ENCODE measurements around the gene LDHD. TPM values are rescaled to one million over a fixed set of nuclear protein-coding genes. Genes with fewer than 3 reads are reported as not detected.

LDHD gene
- total and polyA plus RNA-seq, 10 of the 15 experiments (the other 5 are each of a cell fraction or from before 2014, with no cell fraction given) = 0.10 to 0.12 TPM; not detected in 8

GRCh38 chr16:75071621-75072020 is 45.0 kb downstream of the LDHD start:
- ChIA-PET RAD21 (ENCODE audit: unreplicated experiment) (interaction anchor here (0.6 kb wide), 1 partner anchor 13 kb away, joined by 5 read pairs; no protein-coding TSS in a partner anchor), POLR2A (interaction anchor here (1.2 to 1.4 kb wide), 2 partner anchors 14 to 19 kb away, joined by 3 read pairs; no protein-coding TSS in a partner anchor), CTCF (interaction anchor here (0.8 to 1.0 kb wide), 2 partner anchors 29 to 40 kb away, joined by 3 read pairs; no protein-coding TSS in a partner anchor), SMC1A (ENCODE audit: uncharacterized antibody, unreplicated experiment) (interaction anchor here (1.0 to 1.6 kb wide), 5 partner anchors 9 to 70 kb away, joined by 3 to 6 read pairs (median 3); no protein-coding TSS in a partner anchor)
- H3K27ac ChIP-seq (ENCODE audit: control insufficient read depth, insufficient read depth) = no peak overlapping the region
- H3K4me3 ChIP-seq = no peak overlapping the region
- no peaks in the 10 kb centered on the region for H3K9me3 ChIP-seq (replicated peaks; ENCODE audit: control insufficient read depth, insufficient read depth, low read length)
- no TSS peak for BruUV-seq (replicated peaks)
- no peak for DNase-seq (ENCODE audit: low read depth, low spot score)
- intact Hi-C loops (cut with micrococcal nuclease; ENCODE audit: unreplicated experiment) (no loop called here), in situ Hi-C loops (cut with MboI) (no loop called here)
- peaks cover 10% of the 10 kb centered on the region for H3K79me2 ChIP-seq (ENCODE audit: control insufficient read depth, insufficient read depth, low read length)
- no peak overlapping the region for H3K9ac ChIP-seq (ENCODE audit: control insufficient read depth, insufficient read depth, low read length)
- H3K36me3 ChIP-seq (ENCODE audit: control insufficient read depth in 2 of 2, insufficient read depth in 2 of 2, low read length in 1 of 2) = no peaks in the 10 kb centered on the region
- WGBS (ENCODE audit: insufficient coverage, insufficient replicate concordance, low lambda C conversion rate, missing lambda C conversion rate) = 95% methylated on average over 3 of the region's 3 CpGs
- peaks cover 19% of the 10 kb centered on the region for H3K4me1 ChIP-seq (ENCODE audit: control insufficient read depth, insufficient read depth, low read length)
- H3K4me2 ChIP-seq (ENCODE audit: control insufficient read depth, insufficient read depth) = no peak overlapping the region
- no peak for ATAC-seq
- no peak for TF ChIP-seq BHLHE40 (IDR thresholded peaks at IDR 0.05; ENCODE audit: borderline replicate concordance in 1 of 2, low read depth in 2 of 2, low read length in 1 of 2)
- no peak for TF ChIP-seq NFYB (IDR thresholded peaks at IDR 0.05; ENCODE audit: insufficient read depth, low read depth, low read length)
- TF ChIP-seq ESRRA (IDR thresholded peaks at IDR 0.05; ENCODE audit: low read length) = no peak
- TF ChIP-seq PBX3 (IDR thresholded peaks at IDR 0.05; ENCODE audit: insufficient replicate concordance, low read depth, low read length) = no peak
- TF ChIP-seq TCF7 (IDR thresholded peaks at IDR 0.05; ENCODE audit: borderline replicate concordance) = no peak
- TF ChIP-seq ZNF622 (IDR thresholded peaks at IDR 0.05) = no peak
- TF ChIP-seq EGR1 (IDR thresholded peaks at IDR 0.05; ENCODE audit: borderline replicate concordance in 1 of 2, low read depth in 2 of 2, low read length in 2 of 2) = no peak
- TF ChIP-seq ZBTB33 (IDR thresholded peaks at IDR 0.05) = no peak
- TF ChIP-seq FOXK2 (IDR thresholded peaks at IDR 0.05) = no peak
- no peak for TF ChIP-seq JUNB (IDR thresholded peaks at IDR 0.05)
- no peak for TF ChIP-seq EED (IDR thresholded peaks at IDR 0.05; ENCODE audit: low read depth)
- TF ChIP-seq, protein P1, sequence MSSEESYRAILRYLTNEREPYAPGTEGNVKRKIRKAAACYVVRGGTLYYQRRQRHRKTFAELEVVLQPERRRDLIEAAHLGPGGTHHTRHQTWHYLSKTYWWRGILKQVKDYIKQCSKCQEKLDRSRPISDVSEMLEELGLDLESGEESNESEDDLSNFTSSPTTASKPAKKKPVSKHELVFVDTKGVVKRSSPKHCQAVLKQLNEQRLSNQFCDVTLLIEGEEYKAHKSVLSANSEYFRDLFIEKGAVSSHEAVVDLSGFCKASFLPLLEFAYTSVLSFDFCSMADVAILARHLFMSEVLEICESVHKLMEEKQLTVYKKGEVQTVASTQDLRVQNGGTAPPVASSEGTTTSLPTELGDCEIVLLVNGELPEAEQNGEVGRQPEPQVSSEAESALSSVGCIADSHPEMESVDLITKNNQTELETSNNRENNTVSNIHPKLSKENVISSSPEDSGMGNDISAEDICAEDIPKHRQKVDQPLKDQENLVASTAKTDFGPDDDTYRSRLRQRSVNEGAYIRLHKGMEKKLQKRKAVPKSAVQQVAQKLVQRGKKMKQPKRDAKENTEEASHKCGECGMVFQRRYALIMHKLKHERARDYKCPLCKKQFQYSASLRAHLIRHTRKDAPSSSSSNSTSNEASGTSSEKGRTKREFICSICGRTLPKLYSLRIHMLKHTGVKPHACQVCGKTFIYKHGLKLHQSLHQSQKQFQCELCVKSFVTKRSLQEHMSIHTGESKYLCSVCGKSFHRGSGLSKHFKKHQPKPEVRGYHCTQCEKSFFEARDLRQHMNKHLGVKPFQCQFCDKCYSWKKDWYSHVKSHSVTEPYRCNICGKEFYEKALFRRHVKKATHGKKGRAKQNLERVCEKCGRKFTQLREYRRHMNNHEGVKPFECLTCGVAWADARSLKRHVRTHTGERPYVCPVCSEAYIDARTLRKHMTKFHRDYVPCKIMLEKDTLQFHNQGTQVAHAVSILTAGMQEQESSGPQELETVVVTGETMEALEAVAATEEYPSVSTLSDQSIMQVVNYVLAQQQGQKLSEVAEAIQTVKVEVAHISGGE (CRISPR knock-in tag; IDR thresholded peaks at IDR 0.05) = no peak
- H2AFZ ChIP-seq (ENCODE audit: control insufficient read depth, low read depth, low read length) = no peak overlapping the region
- no peaks in the 10 kb centered on the region for H4K20me1 ChIP-seq (ENCODE audit: control insufficient read depth, insufficient read depth)
- no peaks in the 10 kb centered on the region for H3K27me3 ChIP-seq (replicated peaks in 1 of 2; ENCODE audit: control insufficient read depth in 2 of 2, insufficient read depth in 2 of 2, low read length in 1 of 2)
- no peak for FAIRE-seq
